Right forelimb (tissue), 1 donor: Measurements from ENCODE around the gene CHD9.
"Not testable (repeated sequence)": the region's sequence is repeated elsewhere in the genome, so short reads cannot be mapped to it uniquely, and the experiment has no call there.

Source experiments
- DNase-seq: peaks from one replicate; pipeline ENCODE4 v3.0.0-alpha.2; 2018

The CHD9 gene

DNA sequence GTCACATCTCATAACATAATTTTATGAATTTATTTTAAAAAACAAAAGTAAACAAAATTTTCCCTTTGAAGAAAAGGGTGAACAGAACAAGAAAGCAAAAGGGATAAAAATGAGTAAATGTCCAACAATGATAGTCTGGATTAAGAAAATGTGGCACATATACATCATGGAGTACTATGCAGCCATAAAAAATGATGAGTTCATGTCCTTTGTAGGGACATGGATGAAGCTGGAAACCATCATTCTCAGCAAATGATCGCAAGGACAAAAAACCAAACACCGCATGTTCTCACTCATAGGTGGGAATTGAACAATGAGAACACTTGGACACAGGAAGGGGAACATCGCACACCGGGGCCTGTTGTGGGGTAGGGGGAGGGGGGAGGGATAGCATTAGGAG lies 3.5 kb upstream of the CHD9 start:
- DNase-seq: not testable (repeated sequence)

DNA sequence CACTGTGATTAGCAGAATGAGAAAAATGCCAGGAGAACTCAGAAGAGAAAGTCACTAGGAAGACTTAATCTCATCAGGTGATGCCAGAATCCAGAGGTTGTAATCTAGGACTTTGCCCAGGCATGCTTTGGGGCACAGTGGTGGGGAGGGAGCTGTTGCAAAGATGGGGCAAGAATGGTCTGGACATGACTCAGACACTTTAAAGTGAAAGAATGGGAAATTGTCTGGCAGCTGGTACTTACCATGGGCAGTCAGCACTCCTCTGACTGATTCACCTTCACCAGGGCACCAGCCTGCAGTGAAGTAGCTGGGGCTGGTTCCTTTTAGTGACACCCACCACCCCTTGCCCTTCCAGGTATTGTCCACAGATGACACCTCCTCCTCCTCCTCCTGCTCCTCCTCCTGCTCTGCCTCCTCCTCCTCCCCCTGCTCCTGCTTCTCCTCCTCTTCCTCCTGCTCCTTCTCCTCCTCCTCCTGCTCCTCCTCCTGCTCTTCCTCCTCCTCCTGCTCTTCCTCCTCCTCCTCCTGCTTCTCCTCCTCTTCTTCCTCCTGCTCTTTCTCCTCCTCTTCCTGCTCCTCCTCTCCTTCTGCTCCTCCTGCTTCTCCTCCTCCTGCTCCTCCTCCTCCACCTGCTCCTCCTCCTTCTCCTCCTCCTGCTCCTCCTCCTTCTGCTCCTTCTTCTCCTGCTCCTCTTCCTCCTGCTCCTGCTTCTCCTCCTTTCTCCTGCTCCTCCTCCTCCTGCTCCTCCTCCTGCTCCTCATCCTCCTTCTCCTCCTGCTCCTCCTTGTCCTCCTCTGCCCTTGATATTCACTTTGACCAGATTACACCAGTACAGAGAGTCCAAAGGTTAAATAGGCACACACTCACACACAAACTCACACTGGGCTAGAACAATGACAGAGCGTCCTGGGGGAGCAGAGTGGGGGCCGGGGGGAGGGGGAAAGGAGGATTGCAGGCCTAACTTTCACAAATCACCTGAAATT lies 2.0 kb upstream of the CHD9 start, which contains the start of gene CHD9NB:
Gene CHD9NB, minus strand, starts transcription at position 379 of the 983 bp plus-strand sequence. CDS start 8,739 bp downstream, outside the sequence.
- no peak for DNase-seq

DNA sequence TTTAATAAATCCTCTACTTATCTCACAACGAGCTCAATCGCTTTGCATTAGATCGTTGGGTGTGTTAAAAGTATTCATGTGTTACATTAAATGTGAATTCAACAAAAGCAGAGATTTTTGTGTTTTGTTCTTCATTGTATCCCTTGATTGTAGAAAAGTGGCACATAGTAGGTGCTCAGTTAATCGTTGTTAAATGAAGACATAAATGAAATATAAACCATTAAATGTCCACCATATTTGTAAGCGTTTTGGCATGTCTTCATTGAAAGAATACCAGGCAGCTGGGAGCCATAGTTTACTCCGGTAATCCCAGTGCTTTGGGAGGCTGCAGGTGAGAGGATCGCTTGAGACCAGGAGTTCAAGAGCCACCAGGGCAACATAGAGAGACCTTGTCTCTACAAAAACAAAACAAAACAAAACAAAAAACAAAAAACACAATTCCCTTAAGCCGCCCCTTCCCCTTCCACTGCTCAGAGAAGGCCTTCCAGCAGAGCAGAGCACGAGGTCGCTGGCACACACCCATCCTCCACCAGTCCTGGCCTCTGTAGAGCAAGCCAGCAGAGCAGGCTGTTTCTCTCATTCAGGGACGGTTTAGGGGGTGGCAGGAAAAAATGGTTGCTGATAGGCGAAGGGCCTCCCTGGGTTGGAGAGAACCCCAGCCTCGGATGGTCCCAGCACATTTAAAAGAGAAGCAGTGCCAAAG lies 673 bp upstream of the CHD9 start:
- DNase-seq: no peak

DNA sequence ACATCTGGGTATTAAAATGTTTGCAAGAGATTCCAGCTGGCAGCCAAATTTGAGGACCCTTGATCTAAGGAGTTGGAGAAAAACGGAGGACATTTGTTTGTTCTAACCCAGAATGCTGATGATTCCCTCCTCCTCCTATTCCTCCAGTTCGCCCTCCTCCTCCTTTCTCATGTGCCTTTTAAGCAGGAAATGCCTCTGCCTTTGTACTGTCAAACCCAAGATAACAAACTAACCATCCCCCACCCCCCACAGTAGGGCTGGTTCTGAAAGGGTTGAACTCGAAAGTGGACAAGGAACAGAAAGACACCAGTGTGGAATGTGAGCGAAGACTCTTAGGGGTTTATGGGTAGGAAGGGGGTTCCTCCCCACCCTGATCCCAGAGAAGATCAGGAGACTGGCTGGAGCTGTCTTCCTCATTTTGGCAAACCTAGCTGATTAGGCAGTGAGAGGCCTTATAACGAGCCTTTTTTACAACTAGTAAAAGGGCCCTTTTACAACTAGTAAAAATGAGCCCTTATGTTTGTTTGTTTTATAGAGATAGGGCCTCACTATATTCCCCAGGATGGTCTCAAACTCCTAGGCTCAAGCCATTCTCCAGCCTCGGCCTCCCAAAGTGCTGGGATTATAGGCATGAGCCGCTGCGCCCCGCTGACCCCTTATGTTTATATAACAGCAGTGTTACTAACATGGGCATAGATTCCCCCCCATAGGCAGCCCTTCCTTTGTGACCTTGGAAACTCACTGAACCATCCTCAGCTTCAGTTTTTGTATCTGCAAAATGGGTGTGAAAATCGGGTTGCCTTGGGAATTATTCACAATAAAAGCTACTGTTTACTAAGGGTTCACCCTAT lies 975 bp downstream of the CHD9 start:
- DNase-seq: peak; percentile 70

DNA sequence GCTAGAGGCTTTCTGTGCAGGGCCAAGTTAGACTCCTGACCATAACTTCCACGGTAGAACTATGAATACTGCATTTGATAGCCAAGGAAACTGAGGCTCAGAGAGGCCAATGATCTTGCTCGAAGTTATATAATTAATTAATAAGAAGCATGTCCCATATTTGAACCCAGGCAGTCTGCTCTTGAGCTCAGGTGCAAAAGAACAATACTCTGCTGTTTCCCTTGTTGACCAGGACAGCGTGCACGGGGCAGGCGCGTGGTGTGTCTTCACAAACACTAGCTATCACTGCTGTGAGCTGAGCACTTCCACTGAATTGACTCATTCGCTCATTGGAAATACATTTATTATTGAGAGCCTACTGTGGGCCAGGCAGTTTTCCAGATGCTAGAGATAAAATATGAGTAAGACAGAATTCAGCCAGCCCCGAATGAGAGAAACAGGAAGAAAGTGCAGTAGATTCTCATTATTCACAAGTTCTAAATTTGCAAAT lies 1.6 kb downstream of the CHD9 start:
- no peak for DNase-seq

DNA sequence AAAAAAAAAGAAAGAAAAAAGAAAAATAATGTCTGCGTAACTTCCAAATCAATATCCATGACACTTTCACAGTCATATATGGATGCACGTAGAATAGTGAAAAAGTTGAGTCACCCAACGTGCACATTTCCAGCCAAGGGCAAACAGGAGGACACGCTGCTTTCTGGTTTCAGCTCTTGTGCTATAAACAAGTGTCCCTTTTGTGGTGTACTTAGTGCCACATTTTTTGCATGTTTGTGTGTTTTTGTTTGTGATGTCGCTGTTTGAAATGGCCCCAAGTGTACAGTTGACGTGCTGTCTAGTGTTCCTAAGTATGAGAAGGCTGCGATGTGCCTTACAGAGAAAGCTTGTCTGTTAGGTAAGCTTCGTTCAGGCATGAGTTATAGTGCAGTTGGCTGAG lies 2.9 kb downstream of the CHD9 start:
- no peak for DNase-seq

DNA sequence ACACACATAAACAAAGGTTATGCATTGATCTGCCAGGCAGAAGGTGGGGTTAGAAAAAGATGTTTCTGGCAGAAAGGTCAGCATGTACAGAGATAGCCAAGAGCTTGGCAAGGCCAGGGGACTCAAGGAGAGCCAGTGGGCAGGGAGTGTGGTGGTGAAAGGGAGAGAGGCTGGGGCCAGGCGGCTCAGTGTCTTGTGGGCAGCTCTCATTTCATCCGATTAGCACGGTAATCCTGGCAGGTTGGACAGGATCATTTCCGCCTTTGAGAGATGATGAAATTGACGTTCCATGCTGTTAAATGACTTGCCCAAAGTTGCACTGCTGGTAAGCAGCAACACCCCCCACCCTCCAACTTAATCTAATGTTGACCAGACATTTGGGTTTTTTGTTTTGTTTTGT lies 3.6 kb downstream of the CHD9 start:
- no peak for DNase-seq

DNA sequence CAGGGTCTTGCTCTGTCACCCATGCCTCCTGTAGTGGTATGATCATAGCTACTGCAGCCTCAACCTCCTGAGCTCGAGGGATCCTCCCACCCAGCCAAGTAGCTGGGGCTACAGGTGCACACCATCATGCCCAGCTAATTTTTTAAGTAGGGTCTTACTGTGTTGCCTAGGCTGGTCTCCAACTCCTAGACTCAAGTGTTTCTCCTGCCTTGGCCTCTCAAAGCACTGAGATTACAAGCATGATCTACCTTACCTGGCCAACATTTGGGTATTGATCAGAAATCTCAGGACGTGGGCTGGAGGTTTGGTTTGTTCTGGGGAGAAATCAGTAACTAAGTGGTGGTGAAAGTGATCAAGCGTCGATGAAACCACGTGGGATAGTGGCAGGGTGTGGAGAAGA lies 4.1 kb downstream of the CHD9 start:
- DNase-seq: no peak

DNA sequence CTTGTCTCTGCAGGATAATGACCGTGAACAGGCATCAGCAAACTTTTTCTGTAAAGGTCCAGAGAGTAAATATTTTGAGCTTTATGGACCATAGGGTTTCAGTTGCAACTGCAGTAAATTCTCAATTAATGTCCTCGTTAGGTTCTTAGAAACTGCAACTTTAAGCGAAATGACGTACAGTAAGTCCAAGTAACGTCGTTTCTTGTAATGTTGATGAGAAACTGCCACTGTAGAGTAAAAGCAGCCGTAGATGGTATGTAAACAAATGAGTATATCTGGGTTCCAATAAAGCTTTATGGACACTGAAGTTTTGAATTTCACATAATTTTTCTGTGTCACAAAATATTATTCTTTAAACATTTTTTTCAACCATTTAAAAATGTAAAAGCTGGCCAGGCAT lies 4.9 kb downstream of the CHD9 start:
- no peak for DNase-seq

DNA sequence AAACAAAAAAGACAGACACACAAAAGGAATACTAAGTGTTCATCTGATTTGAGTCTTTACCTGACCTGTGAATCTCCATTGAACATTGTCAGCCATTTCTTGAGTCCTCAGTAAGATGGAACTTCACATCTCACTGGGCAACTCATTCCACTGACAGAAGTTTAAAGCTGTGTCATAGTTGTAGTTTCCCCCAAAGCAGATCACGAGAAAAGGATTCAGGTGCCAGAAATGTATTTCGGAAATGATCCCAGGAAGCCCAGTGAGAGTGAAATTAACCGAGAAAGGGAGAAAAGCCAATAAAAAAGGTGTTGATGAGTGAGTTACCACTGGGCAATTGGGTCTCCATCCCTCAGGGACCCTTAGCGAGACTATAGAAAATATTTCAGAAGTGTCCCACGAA lies 6.5 kb downstream of the CHD9 start:
- no peak for DNase-seq

DNA sequence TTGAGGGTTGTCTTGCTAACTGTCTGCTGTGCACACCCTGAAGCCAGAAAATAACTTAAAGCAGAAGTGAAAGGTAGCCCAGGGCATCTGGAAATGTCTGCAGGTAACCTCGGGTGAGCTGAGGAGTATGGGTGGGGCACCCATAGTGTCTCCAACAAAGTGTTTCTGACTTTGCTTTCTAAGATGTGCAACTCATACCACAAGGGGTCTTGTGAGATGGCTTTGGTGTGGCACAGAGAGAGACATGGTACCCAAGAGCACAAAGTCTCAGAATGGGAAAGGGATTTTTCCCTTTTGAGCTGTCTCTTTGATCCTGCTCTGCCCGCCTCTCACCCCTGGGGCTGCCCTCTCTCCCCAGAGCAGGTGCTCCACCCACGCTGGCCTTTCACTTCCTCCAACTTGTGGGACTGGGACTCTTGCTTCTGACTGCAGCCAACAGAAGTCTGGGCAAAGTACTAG lies 6.9 kb downstream of the CHD9 start:
- no peak for DNase-seq

DNA sequence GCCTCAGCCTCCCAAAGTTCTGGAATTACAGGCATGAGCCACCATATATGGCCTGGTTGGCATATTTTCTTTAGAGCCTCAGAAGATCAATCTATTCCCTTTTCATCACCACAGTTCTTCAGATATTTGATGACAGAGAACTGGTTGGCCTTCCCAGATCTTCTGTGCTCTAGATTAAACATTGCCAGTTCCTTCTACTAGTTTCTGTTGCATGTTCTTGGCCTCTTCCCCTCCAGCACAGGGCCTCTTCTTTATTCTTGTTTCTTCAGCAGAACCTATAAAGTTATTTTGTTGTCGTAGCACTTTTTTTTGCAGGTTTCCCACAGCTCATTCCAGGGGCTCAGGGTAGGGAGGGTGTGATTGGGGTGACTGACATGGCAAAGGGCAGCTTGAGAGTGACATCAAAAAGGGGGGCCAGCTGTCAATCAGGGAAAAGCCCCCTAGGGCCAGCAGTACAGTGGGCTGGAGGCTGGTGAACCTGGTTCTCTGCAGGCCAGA lies 9.3 kb downstream of the CHD9 start:
- no peak for DNase-seq

DNA sequence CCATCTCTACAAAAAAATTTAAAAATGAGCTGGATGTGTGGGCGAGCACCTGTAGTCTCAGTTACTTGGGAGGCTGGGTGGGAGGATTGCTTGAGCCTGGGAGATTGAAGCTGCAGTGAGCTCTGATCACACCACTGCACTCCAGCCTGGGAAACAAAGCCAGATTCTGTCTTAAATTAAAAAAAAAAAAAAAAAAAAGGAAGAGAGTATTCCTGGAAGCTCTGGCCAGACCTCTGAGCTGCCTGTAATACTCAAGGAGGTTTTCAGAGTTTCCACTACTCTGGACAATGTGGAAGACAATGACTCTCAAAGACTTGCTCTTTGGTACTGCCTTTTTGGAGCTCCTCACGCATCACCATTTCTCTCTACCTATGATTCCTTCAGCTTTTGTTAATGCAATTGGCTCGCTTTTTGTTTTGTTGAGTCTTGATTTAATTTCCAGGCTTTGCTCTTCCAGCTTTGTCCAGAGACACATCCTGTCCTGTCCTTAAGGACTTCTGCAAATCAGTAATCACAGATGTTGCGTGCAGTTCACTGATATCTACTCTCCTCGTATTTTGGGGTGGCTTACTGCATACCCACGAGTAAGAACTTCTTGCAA lies 10.8 kb downstream of the CHD9 start:
- DNase-seq: no peak

DNA sequence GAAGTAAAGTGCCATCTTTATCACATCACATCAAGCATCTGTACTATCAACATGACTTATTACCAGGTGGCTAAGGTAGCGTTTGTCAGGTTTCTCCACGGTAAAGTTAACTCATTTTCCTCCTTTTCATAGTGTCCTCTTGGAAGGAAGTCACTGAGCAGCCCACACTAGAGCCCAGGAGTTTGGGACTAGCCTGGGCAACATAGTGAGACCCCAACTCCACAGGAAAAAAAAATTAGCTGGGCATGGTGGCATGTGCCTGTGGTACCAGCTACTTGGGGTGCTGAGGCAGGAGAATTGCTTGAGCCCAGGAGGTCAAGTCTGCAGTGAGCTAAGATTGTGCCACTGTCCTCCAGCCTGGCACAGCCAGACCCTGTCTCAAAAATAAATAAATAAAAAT lies 12.9 kb downstream of the CHD9 start:
- DNase-seq: no peak

DNA sequence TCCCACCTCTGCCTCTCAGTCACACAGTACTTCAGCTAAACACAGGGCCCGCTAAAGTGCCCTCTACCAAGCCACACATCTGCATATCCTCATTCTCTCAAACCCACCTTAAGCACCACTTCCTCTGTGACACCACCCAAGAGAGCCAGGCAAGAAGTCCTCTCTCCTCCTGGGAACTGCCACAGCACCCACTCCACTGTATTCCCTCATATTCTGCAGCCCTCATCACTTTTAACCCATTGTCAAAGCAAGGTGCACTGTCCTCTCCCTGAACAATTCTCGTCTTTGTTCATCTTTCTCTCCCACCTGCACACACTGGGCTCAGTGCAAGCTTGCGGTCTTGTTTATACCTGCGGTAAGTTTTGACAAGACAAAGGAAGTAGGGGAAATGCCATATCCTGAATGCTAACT lies 13.6 kb downstream of the CHD9 start:
- no peak for DNase-seq

DNA sequence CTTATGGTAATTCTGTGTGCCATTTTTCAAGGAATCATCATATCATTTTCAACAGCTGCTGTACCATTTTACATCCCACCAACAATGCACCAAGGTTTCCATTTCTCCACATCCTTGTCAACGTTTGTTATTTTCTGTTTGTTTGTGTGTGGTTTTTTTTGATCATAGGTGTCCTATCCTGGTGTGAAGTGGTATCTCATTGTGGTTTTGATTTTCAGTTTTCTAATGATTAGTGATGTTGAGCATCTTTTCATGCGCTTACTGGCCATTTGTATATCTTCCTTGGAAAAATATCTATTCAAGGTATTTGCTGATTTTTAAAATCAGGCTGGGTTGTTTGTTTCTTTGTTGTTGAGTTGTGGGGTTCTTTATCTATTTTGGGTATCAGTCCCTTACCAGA lies 15.0 kb downstream of the CHD9 start:
- no peak for DNase-seq

DNA sequence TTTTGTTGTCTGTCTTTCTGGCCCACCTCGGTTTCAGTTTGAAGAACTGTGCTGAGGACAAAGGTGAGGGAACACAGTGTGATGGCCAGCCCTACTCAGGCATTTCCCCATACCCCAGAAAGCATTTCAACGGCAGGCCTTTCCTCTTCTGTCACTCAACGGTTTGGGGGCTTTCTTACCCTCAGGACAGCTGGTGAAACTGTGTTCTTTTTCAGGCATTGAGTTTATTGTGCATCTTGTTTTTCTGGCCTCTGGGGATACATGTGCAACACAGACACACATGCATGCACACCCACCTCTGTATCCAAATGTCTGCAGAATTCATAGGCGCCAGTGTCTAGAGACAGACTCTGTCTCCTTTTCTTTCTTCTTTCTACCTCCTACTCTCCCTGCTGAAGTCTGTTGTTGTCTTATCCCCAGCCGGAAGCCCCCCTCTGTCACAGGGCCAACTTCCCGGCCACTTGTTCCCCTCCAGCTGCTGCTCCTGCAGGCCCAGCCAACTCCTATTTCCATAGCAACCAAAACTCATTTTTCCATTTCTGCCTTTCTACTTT lies 17.0 kb downstream of the CHD9 start:
- peak; percentile 95 for DNase-seq

DNA sequence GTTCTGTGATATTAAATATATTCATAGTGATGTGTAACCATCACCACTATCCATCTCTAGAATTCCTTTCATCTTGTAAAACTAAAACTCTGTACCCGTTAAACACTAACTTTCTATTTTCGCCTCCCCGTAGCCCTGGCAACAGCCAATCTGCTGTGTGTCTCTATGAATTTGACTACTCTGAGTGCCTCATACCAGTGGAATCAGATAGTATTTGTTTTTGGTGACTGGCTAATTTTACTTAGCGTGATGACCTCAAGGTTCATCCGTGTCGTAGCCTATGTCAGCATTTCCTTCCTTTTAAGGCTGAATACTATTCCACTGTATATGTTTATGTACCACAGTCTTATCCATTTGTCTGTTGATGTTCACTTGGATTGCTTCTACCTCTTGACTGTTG lies 18.2 kb downstream of the CHD9 start:
- no peak for DNase-seq

DNA sequence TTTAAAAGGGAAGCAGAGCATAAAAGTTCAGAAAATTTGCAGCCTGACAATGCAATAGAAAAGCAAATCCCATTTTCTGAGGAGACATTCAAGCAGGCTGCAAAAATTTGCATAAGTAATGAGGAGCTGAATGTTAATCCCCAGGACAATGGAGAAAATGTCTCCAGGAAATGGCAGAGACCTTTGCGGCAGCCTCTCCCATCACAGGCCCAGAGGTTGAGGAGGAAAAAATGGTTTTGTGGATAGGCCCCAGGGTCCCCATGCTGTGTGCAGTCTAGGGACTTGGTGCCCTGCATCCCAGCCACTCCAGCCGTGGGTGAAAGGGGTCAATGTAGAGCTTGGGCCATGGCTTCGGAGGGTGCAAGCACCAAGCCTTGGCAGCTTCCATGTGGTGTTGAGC lies 19.5 kb downstream of the CHD9 start:
- not testable (repeated sequence) for DNase-seq

DNA sequence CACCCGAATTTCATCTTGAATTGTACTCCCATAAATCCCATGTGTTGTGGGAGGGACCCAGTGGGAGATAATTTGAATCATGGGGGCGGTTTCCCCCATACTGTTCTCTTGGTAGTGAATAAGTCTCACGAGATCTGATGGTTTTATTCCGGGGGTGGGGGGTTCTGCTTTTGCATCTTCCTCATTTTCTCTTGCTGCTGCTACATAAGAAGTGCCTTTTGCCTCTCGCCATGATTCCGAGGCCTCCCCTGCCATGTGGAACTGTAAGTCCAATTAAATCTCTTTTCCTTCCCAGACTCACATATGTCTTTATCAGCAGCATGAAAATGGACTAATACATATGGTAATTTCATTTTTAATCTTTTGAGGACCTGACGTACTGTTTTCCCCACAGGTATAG lies 20.7 kb downstream of the CHD9 start:
- DNase-seq: not testable (repeated sequence)

DNA sequence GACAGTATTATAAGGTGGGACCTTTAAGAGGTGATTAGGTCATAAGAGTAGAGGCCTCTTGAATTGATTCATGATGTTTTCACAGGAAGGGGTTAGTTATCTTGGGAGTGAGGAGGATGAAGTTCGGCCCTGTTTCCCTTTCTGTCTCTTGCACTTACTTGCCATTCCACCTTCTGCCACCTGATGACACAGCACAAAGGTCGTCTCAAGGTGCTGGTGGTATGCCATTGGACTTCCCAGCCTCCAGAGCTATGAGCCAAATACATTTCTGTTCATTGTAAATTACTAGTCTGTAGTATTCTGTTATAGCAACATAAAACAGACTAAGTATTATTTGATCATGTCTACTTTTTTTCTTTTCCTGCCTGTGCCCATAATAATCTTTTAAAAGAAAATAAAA lies 23.5 kb downstream of the CHD9 start:
- DNase-seq: no peak
